IMR-90 (cell line): ENCODE data around the gene APOB. TPM values are rescaled to one million over a fixed set of nuclear protein-coding genes. Genes with fewer than 3 reads are reported as not detected.

ENCODE experiments used
- ATAC-seq: fragments of 200-7000 bp; cut with Tn5 transposase; 2 replicates; pipeline ENCODE4 v1.9.1; 2020; ENCODE audit warnings: low read depth, mild to moderate bottlenecking, moderate library complexity
- BruUV-seq: library from RNA; stranded (reverse); fragments of 400-500 nt; replicated peaks from 2 replicates; lab custom pipeline; 2021; lab: Mats Ljungman, UMichigan
- CTCF ChIA-PET: fragments of 300-600 bp; formaldehyde crosslinking; extraction: SDS; loops from one replicate; lab custom pipeline; 2021; ENCODE audit warnings: antibody characterized with exemption; lab: Yijun Ruan, JAX
- POLR2A ChIA-PET: fragments of 300-600 bp; sonication (Branson Sonifier 250); formaldehyde crosslinking; loops from one replicate; lab custom pipeline; 2022; ENCODE audit warnings: antibody characterized with exemption; ENCODE audit not compliant: unreplicated experiment; lab: Charles Lee
- DNase-seq: peaks from one replicate; pipeline ENCODE4 v3.0.0; 2013
- H2AFZ ChIP-seq: replicated peaks from 2 replicates; pipeline ENCODE3; 2013; ENCODE audit warnings: low read length, mild to moderate bottlenecking; ENCODE audit not compliant: poor library complexity
- H2AK5ac ChIP-seq: 2 replicates; pipeline ENCODE4 v1.6.1; 2013; ENCODE audit warnings: low read depth, low read length, inconsistent platforms
- H2AK9ac ChIP-seq: replicated peaks from 2 replicates; pipeline ENCODE3; 2013; ENCODE audit warnings: mild to moderate bottlenecking, low read depth, low read length, moderate library complexity; ENCODE audit not compliant: poor library complexity
- H2BK120ac ChIP-seq: 2 replicates; pipeline ENCODE4 v1.6.1; 2013; ENCODE audit warnings: low read depth, low read length, inconsistent platforms
- H2BK15ac ChIP-seq: 3 replicates; pipeline ENCODE4 v1.6.1; 2013; ENCODE audit warnings: low read depth, low read length, inconsistent platforms
- H2BK20ac ChIP-seq: 2 replicates; pipeline ENCODE4 v1.6.1; 2013; ENCODE audit warnings: low read depth, mild to moderate bottlenecking, inconsistent platforms, low read length, moderate library complexity
- H2BK5ac ChIP-seq: 2 replicates; pipeline ENCODE4 v1.6.1; 2013; ENCODE audit warnings: mild to moderate bottlenecking, low read depth, low read length, inconsistent platforms; ENCODE audit not compliant: poor library complexity, severe bottlenecking
- H3K14ac ChIP-seq: replicated peaks from 2 replicates; pipeline ENCODE4 v1.6.1; 2013; ENCODE audit warnings: low read depth, low read length, inconsistent platforms
- H3K18ac ChIP-seq: 2 replicates; pipeline ENCODE4 v1.6.1; 2013; ENCODE audit warnings: low read depth, low read length, control low read depth
- H3K23ac ChIP-seq: 2 replicates; pipeline ENCODE4 v1.6.1; 2013; ENCODE audit warnings: low read depth, low read length, inconsistent platforms
- H3K27ac ChIP-seq: 2 replicates; pipeline ENCODE4 v1.5.1; 2013; ENCODE audit warnings: mild to moderate bottlenecking, control low read depth, low read length; ENCODE audit not compliant: insufficient read depth
- H3K27me3 ChIP-seq: 2 replicates; pipeline ENCODE4 v1.6.1; 2013; ENCODE audit warnings: low read length; ENCODE audit not compliant: control insufficient read depth, insufficient read depth
- H3K36me3 ChIP-seq: 2 replicates; pipeline ENCODE4 v1.6.1; 2013; ENCODE audit warnings: low read length, mixed read lengths; ENCODE audit not compliant: control insufficient read depth, insufficient read depth
- H3K4ac ChIP-seq: 2 replicates; pipeline ENCODE4 v1.6.1; 2013; ENCODE audit warnings: low read depth, low read length, inconsistent platforms
- H3K4me1 ChIP-seq: 2 replicates; pipeline ENCODE4 v1.6.1; 2013; ENCODE audit warnings: low read length, mixed read lengths; ENCODE audit not compliant: control insufficient read depth, insufficient read depth
- H3K4me2 ChIP-seq: 2 replicates; pipeline ENCODE4 v1.6.1; 2013; ENCODE audit warnings: low read depth, mild to moderate bottlenecking, control low read depth, low read length, moderate library complexity
- H3K4me3 ChIP-seq: 2 replicates; pipeline ENCODE4 v1.5.1; 2013; ENCODE audit warnings: low read depth, mild to moderate bottlenecking, control low read depth, low read length, moderate library complexity; ENCODE audit not compliant: insufficient read depth
- H3K56ac ChIP-seq: 2 replicates; pipeline ENCODE4 v1.6.1; 2013; ENCODE audit warnings: low read length, inconsistent platforms; ENCODE audit not compliant: insufficient read depth; ENCODE audit errors: extremely low read depth
- H3K79me1 ChIP-seq, 2 experiments: 2 replicates each; pipeline ENCODE4 v1.6.1; 2013; ENCODE audit warnings: low read length in 2 of 2, inconsistent platforms in 1 of 2, low read depth in 1 of 2
- H3K9ac ChIP-seq: 2 replicates; pipeline ENCODE4 v1.6.1; 2013; ENCODE audit warnings: low read depth, low read length, control low read depth
- H3K9me1 ChIP-seq: 2 replicates; pipeline ENCODE4 v1.6.1; 2013; ENCODE audit warnings: low read length, inconsistent platforms; ENCODE audit not compliant: insufficient read depth
- H3K9me3 ChIP-seq: 2 replicates; pipeline ENCODE4 v1.6.1; 2013; ENCODE audit warnings: low read length; ENCODE audit not compliant: control insufficient read depth, insufficient read depth
- H4K20me1 ChIP-seq: 2 replicates; pipeline ENCODE4 v1.6.1; 2013; ENCODE audit warnings: low read length, inconsistent platforms; ENCODE audit not compliant: insufficient read depth
- H4K5ac ChIP-seq: 2 replicates; pipeline ENCODE4 v1.6.1; 2013; ENCODE audit warnings: mild to moderate bottlenecking, low read depth, low read length, control low read depth
- H4K8ac ChIP-seq, 2 experiments: 2 replicates each; pipeline ENCODE4 v1.6.1; 2013; ENCODE audit warnings: low read depth in 2 of 2, low read length in 2 of 2, control low read depth in 1 of 2, inconsistent platforms in 1 of 2
- H4K91ac ChIP-seq: 2 replicates; pipeline ENCODE4 v1.6.1; 2013; ENCODE audit warnings: low read depth, low read length, inconsistent platforms; ENCODE audit not compliant: insufficient read depth
- BHLHE40 ChIP-seq: fragments of 150-350 bp; IDR thresholded peaks from 2 replicates; pipeline ENCODE4 v1.6.1; 2016; ENCODE audit warnings: mild to moderate bottlenecking, low read depth, low read length
- CEBPB ChIP-seq: IDR thresholded peaks from 2 replicates; pipeline ENCODE4 v1.6.1; 2012; ENCODE audit warnings: low read depth, low read length, improper control_type of control experiment
- CTCF ChIP-seq: conservative IDR thresholded peaks from 2 replicates; pipeline ENCODE4 v1.5.1; 2012; ENCODE audit warnings: mild to moderate bottlenecking, low read depth, low read length, improper control_type of control experiment
- ELK1 ChIP-seq: fragments of 150-350 bp; IDR thresholded peaks from 2 replicates; pipeline ENCODE4 v1.6.1; 2016; ENCODE audit warnings: low read depth, mild to moderate bottlenecking, low read length, moderate library complexity, borderline replicate concordance
- MAFK ChIP-seq: IDR thresholded peaks from 2 replicates; pipeline ENCODE4 v1.6.1; 2012; ENCODE audit warnings: low read depth, low read length, improper control_type of control experiment
- MAZ ChIP-seq: IDR thresholded peaks from 2 replicates; pipeline ENCODE4 v1.6.1; 2012; ENCODE audit warnings: low read depth, mild to moderate bottlenecking, low read length, improper control_type of control experiment, moderate library complexity, borderline replicate concordance
- MXI1 ChIP-seq: IDR thresholded peaks from 2 replicates; pipeline ENCODE4 v1.6.1; 2012; ENCODE audit warnings: low read depth, mild to moderate bottlenecking, low read length, moderate library complexity, borderline replicate concordance
- NFE2L2 ChIP-seq: fragments of 150-350 bp; IDR thresholded peaks from 2 replicates; pipeline ENCODE4 v1.6.1; 2016; ENCODE audit warnings: low read depth, mild to moderate bottlenecking, low read length
- RCOR1 ChIP-seq: IDR thresholded peaks from 2 replicates; pipeline ENCODE4 v1.6.1; 2012; ENCODE audit warnings: mild to moderate bottlenecking, low read length, improper control_type of control experiment; ENCODE audit not compliant: insufficient replicate concordance
- RFX5 ChIP-seq: IDR thresholded peaks from 2 replicates; pipeline ENCODE4 v1.8.0; 2012; ENCODE audit warnings: low read depth, mild to moderate bottlenecking, low read length, moderate library complexity
- SMC3 ChIP-seq: fragments of 150-350 bp; IDR thresholded peaks from 2 replicates; pipeline ENCODE4 v1.6.1; 2016; ENCODE audit warnings: low read depth, mild to moderate bottlenecking, antibody characterized with exemption, low read length, moderate library complexity
- USF2 ChIP-seq: fragments of 150-350 bp; IDR thresholded peaks from 2 replicates; pipeline ENCODE4 v1.6.1; 2017; ENCODE audit warnings: mild to moderate bottlenecking, antibody characterized with exemption, low read length, low read depth
- WGBS, 2 experiments: methylation state at CpG; one replicate each; pipeline versions ENCODE4 v1.1.5 to v1.1.7; 2013; ENCODE audit warnings: missing lambda C conversion rate in 2 of 2; ENCODE audit not compliant: insufficient read length in 1 of 2; ENCODE audit errors: extremely low coverage in 2 of 2; 5-methylcytosine and 5-hydroxymethylcytosine counted together
- dilution Hi-C: fragments of 300-500 bp; cut with HindIII; formaldehyde crosslinking; loops from one replicate; pipeline ENCODE4 v1.14.3; 2018; ENCODE audit warnings: low sequenced_read_pairs; ENCODE audit not compliant: unreplicated experiment
- in situ Hi-C: fragments of 300-500 bp; cut with MboI; formaldehyde crosslinking; loops from 3 replicates; pipeline ENCODE4 v1.14.3; 2019; ENCODE audit warnings: low sequenced_read_pairs, inconsistent platforms, mixed read lengths
- intact Hi-C: fragments of 100-400 bp; cut with micrococcal nuclease; formaldehyde crosslinking; loops from 2 replicates; pipeline ENCODE4 v1.10.0; 2022
- polyA plus RNA-seq, 3 experiments: library from polyadenylated mRNA; depleted of rRNA; stranded (reverse); fragments of >200 nt; gene quantifications; 2 replicates each; pipeline ENCODE4 v1.2.3, GENCODE V29; 2012; ENCODE audit warnings: low replicate concordance in 1 of 3
- total RNA-seq: library from RNA; depleted of rRNA; stranded (reverse); fragments of >200 nt; gene quantifications from 2 replicates; pipeline ENCODE4 v1.2.3, GENCODE V29; 2012

APOB gene
- total and polyA plus RNA-seq, 2 of the 4 experiments (the other 2 are of a cell fraction) = under 0.01 TPM; not detected in 1

GRCh38 chr2:20999906-21000645 lies 43.8 kb downstream of the APOB start:
- Histone ChIP-seq H2AFZ (no peak overlapping the region), H2BK120ac (no peak overlapping the region), H3K79me1 (no peaks in the 10 kb centered on the region), H3K9me1 (no peaks in the 10 kb centered on the region), H2BK5ac (no peak overlapping the region), H4K5ac (no peak overlapping the region), H3K4me2 (no peak overlapping the region), H2AK9ac (no peak overlapping the region), H3K9me3 (no peaks in the 10 kb centered on the region), H4K8ac (no peak overlapping the region), H3K9ac (no peak overlapping the region), H3K14ac (no peak overlapping the region), H3K36me3 (no peaks in the 10 kb centered on the region), H4K91ac (no peak overlapping the region), H2AK5ac (no peak overlapping the region), H3K4me1 (no peaks in the 10 kb centered on the region), H2BK20ac (no peak overlapping the region), H3K4ac (no peak overlapping the region), H3K4me3 (no peak overlapping the region), H3K27me3 (no peaks in the 10 kb centered on the region), H3K56ac (no peak overlapping the region), H2BK15ac (no peak overlapping the region), H3K23ac (no peak overlapping the region), H3K27ac (no peak overlapping the region), H3K18ac (no peak overlapping the region), H4K20me1 (no peaks in the 10 kb centered on the region)
- no CpG with 5 or more reads among the region's 4 CpGs for WGBS, 2 experiments
- ATAC-seq (no peak), DNase-seq (no peak)
- dilution Hi-C loops = no loop called here
- intact Hi-C loops = no loop called here
- in situ Hi-C loops = no loop called here
- CTCF ChIA-PET = no interaction called here
- BruUV-seq = no TSS peak
- POLR2A ChIA-PET = no interaction called here
- TF ChIP-seq BHLHE40 (no peak), MAFK (no peak), NFE2L2 (no peak), SMC3 (no peak), USF2 (no peak), ELK1 (no peak), RFX5 (no peak), MAZ (no peak), MXI1 (no peak), CTCF (no peak), RCOR1 (no peak), CEBPB (no peak)
